EH (cell line): ENCODE measurements around the gene GPM6B.
"Not testable (repeated sequence)": the region's sequence is repeated elsewhere in the genome, so short reads cannot be mapped to it uniquely, and the experiment has no call there.

Source experiments
- DNase-seq: peaks from one replicate; pipeline ENCODE4 v3.0.0-alpha.2; 2015; ENCODE audit warnings: low read depth

GPM6B gene

DNA sequence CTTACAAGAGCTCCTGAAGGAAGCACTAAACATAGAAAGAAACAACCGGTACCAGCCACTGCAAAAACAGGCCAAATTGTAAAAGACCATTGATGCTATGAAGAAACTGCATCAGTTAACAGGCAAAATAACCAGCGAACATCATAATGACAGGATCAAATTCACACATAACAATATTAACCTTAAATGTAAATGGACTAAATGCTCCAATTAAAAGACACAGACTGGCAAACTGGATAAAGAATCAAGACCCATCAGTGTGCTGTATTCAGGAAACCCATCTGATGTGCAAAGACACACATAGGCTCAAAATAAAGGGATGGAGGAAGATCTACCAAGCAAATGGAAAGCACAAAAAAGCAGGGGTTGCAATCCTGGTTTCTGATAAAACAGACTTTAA lies 90.3 kb downstream of the GPM6B start:
- not testable (repeated sequence) for DNase-seq

- DNase-seq = not testable (repeated sequence)
Measured at GRCh38 chrX:13724878-13725277, 92.0 kb downstream of the GPM6B start.

- peak; percentile 41 for DNase-seq
Measured at GRCh38 chrX:13721819-13722519, 94.9 kb downstream of the GPM6B start.

GRCh38 chrX:13721371-13721770 lies 95.5 kb downstream of the GPM6B start:
- DNase-seq = no peak
